ENCODE measurements around the gene UBE2D1. TPM values are rescaled to one million over a fixed set of nuclear protein-coding genes. Genes with fewer than 3 reads are reported as not detected.

UBE2D1 gene
- total and polyA plus RNA-seq, 2 of the 13 experiments (the other 11 are each of a cell fraction or from before 2014, with no cell fraction given), result 6.2 to 13.8 TPM

GRCh38 chr10:58404001-58404400, 69.2 kb downstream of the UBE2D1 start:
- no peak overlapping the region for H2AFZ ChIP-seq (ENCODE audit: low read length)
- CTCF ChIA-PET (ENCODE audit: low intra/inter-chr PET ratio, low total read pairs), result no interaction called here
- ATAC-seq (no peak; the same call in 1 of the 3 replicates), DNase-seq (ENCODE audit: low spot score) (no peak), FAIRE-seq (no peak)
- no peaks in the 10 kb centered on the region for H4K20me1 ChIP-seq (ENCODE audit: insufficient read depth, low read length)
- H3K9me3 ChIP-seq (ENCODE audit: low read length), result no peaks in the 10 kb centered on the region
- intact Hi-C loops (cut with micrococcal nuclease; ENCODE audit: unreplicated experiment), result no loop called here
- H3K4me3 ChIP-seq (replicated peaks in 1 of 3; ENCODE audit: insufficient read depth in 1 of 3, low read depth in 2 of 3, low read length in 3 of 3), result no peak overlapping the region
- no peaks in the 10 kb centered on the region for H3K36me3 ChIP-seq (replicated peaks in 1 of 2; ENCODE audit: control insufficient read depth in 1 of 2, insufficient read depth in 2 of 2, low read length in 2 of 2)
- WGBS (ENCODE audit: low lambda C conversion rate), result 96% methylated on average over 2 of the region's 2 CpGs
- in situ Hi-C loops (cut with HindIII; ENCODE audit: extremely low pct_ligation_motif_present, low pct_unique_long_range_greater_than_20kb), result no loop called here
- H3K27ac ChIP-seq (ENCODE audit: extremely low read length, insufficient read depth, low read length), result no peak overlapping the region
- BruUV-seq (replicated peaks), result no TSS peak
- POLR2A ChIA-PET, result no interaction called here
- H3K79me2 ChIP-seq (ENCODE audit: insufficient read depth, low read length), result no peaks in the 10 kb centered on the region
- no peaks in the 10 kb centered on the region for H3K27me3 ChIP-seq (ENCODE audit: control insufficient read depth in 1 of 2, insufficient read depth in 2 of 2, low read length in 2 of 2)
- no peak for TF ChIP-seq RAD21 (CRISPR knock-in tag; IDR thresholded peaks at IDR 0.05)
- no peak for TF ChIP-seq ZNF101 (CRISPR knock-in tag; IDR thresholded peaks at IDR 0.05; ENCODE audit: borderline replicate concordance, low read depth)
- no peak for TF ChIP-seq KDM5A (IDR thresholded peaks at IDR 0.05; ENCODE audit: borderline replicate concordance, low read length)
- TF ChIP-seq HNF1B (CRISPR knock-in tag; IDR thresholded peaks at IDR 0.05), result no peak
- TF ChIP-seq ZNF143 (CRISPR knock-in tag; IDR thresholded peaks at IDR 0.05), result no peak
- no peak for TF ChIP-seq ZNF3 (CRISPR knock-in tag; IDR thresholded peaks at IDR 0.05)
- TF ChIP-seq PTBP1 (IDR thresholded peaks at IDR 0.05; ENCODE audit: low read depth, low read length, poor library complexity, severe bottlenecking), result no peak
- no peak for TF ChIP-seq RBAK (CRISPR knock-in tag; IDR thresholded peaks at IDR 0.05)
- TF ChIP-seq USF2 (IDR thresholded peaks at IDR 0.05; ENCODE audit: low read depth, low read length), result no peak
- TF ChIP-seq USF2 (CRISPR knock-in tag; IDR thresholded peaks at IDR 0.05; ENCODE audit: borderline replicate concordance), result no peak
- TF ChIP-seq ZFP36 (IDR thresholded peaks at IDR 0.05; ENCODE audit: borderline replicate concordance, low read depth, low read length, partially characterized antibody), result no peak
- no peak for TF ChIP-seq MTF2 (CRISPR knock-in tag; IDR thresholded peaks at IDR 0.05; ENCODE audit: borderline replicate concordance)
- TF ChIP-seq KLF11 (CRISPR knock-in tag; IDR thresholded peaks at IDR 0.05), result no peak
- no peak for TF ChIP-seq FOXA3 (CRISPR knock-in tag; IDR thresholded peaks at IDR 0.05)
- TF ChIP-seq ZNF329 (CRISPR knock-in tag; IDR thresholded peaks at IDR 0.05; ENCODE audit: low read depth), result no peak
- TF ChIP-seq ZNF343 (CRISPR knock-in tag; IDR thresholded peaks at IDR 0.05), result no peak
- TF ChIP-seq SOX6 (IDR thresholded peaks at IDR 0.05), result no peak
- TF ChIP-seq SOX6 (CRISPR knock-in tag; IDR thresholded peaks at IDR 0.05), result no peak
- TF ChIP-seq HOMEZ (CRISPR knock-in tag; IDR thresholded peaks at IDR 0.05; ENCODE audit: low read depth), result no peak
- no peak overlapping the region for H3K4me2 ChIP-seq (ENCODE audit: low read depth, low read length)
- no peak overlapping the region for H3K9ac ChIP-seq (ENCODE audit: insufficient read depth, low read depth, low read length)
- 0 out of 2 replicates have a peak, but pooled peaks cover 8% of the 10 kb centered on the region for H3K4me1 ChIP-seq (ENCODE audit: insufficient read depth, low read length)

All from HepG2 (cell line).